Stimulated activated CD8-positive, alpha-beta memory T cell treated with anti-CD3 and anti-CD28 coated beads, Interleukin-15, amount 100 ng/mL, for 24 hours (primary cell): ENCODE data around the gene JAML.

Source experiments
- DNase-seq: peaks from one replicate; pipeline ENCODE4 v3.0.0-alpha.2; 2020; ENCODE audit warnings: low read depth

JAML gene

GRCh38 chr11:118167906-118168305 is 56.9 kb downstream of the JAML start:
- DNase-seq: no peak

GRCh38 chr11:118167253-118167652 is 57.6 kb downstream of the JAML start:
- no peak for DNase-seq

GRCh38 chr11:118166641-118167040 is 58.2 kb downstream of the JAML start:
- DNase-seq: no peak

- no peak for DNase-seq
Observed at GRCh38 chr11:118164885-118165284, 59.9 kb downstream of the JAML start.

GRCh38 chr11:118163494-118163893 is 61.3 kb downstream of the JAML start:
- DNase-seq: no peak

GRCh38 chr11:118162846-118163245 is 62.0 kb downstream of the JAML start:
- no peak for DNase-seq

- DNase-seq: no peak
Observed at GRCh38 chr11:118161786-118162185, 63.0 kb downstream of the JAML start.

GRCh38 chr11:118157186-118157895 is 67.5 kb downstream of the JAML start:
- no peak for DNase-seq

- no peak for DNase-seq
Observed at GRCh38 chr11:118156531-118157185, 68.2 kb downstream of the JAML start.

- DNase-seq: no peak
Observed at GRCh38 chr11:118155776-118156530, 68.9 kb downstream of the JAML start.

- DNase-seq: no peak
Observed at GRCh38 chr11:118154641-118155040, 70.2 kb downstream of the JAML start.

- no peak for DNase-seq
Observed at GRCh38 chr11:118153976-118154375, 70.8 kb downstream of the JAML start.

GRCh38 chr11:118153516-118153915 is 71.3 kb downstream of the JAML start:
- DNase-seq: no peak

GRCh38 chr11:118152552-118153471 is 72.0 kb downstream of the JAML start, which contains the start of gene SCN4B:
Gene SCN4B, minus strand, starts transcription at chr11:118152823. Its CDS starts 150 bp downstream, at chr11:118152673.
- no peak for DNase-seq

GRCh38 chr11:118152020-118152551 is 72.7 kb downstream of the JAML start:
- DNase-seq: no peak

- no peak for DNase-seq
Observed at GRCh38 chr11:118151431-118151830, 73.4 kb downstream of the JAML start.

GRCh38 chr11:118149493-118149892 is 75.3 kb downstream of the JAML start:
- DNase-seq: no peak

- no peak for DNase-seq
Observed at GRCh38 chr11:118148856-118149255, 76.0 kb downstream of the JAML start.

GRCh38 chr11:118148240-118148639 is 76.6 kb downstream of the JAML start:
- no peak for DNase-seq

- no peak for DNase-seq
Observed at GRCh38 chr11:118147502-118147901, 77.3 kb downstream of the JAML start.

- no peak for DNase-seq
Observed at GRCh38 chr11:118146554-118146953, 78.3 kb downstream of the JAML start.
